ENCODE results near the gene STRADA.

STRADA gene

DNA sequence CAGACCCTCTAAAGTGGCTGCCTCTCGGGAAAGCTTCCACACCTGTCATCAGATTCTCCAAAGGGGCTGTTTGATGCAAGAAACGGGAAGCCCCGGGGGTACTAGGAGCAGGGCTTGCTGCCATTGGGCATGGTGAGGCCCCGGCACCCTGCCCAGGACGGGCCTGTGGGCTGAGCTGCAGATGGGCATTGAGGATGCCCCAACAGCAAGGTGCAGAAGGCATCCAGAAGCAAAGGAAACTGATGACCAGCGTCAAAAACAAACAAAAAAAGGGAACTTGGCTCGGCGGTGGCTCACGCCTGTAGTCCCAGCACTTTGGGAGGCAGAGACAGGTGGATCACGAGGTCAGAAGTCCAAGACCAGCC, 40.2 kb downstream of the STRADA start:
- no peak for DNase-seq (ENCODE audit: low spot score)

GRCh38 chr17:63700528-63701455, 40.8 kb downstream of the STRADA start:
- peak; percentile 69 for DNase-seq (ENCODE audit: low spot score)

GRCh38 chr17:63699638-63700527, 41.7 kb downstream of the STRADA start, which contains the start of gene LIMD2:
Gene LIMD2 (minus strand): TSS chr17:63700125. CDS start chr17:63699298, 827 bp downstream.
- peak; percentile 74 for DNase-seq (ENCODE audit: low spot score)

- DNase-seq (ENCODE audit: low spot score), result peak; percentile 42
These were observed 42.5 kb downstream of the STRADA start for GRCh38 chr17:63698886-63699637.

DNA sequence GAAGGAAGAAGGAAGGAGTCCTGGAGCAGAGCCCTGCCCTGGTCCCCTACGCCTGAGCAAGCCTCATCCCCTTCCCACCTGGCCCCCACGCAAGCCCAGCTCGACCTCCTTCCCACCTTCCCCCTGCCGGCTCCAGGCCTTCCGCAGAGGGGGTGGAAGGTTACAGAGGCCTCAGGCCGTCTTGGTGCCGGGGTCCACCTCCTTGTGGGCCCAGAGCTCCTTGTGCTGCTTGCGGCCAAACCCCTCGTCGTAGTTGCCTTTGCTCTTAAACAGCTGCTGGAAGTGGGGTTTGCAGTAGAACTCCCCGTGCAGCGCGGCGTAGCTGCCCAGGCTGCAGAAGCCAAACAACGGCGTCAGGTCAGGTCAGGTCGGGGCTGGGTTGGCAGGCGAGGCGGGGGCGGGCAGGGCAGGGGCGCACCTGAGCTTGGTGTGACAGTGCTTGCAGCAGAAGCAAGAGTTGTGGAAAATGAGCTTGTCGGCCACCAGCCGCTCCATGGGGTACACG, 43.2 kb downstream of the STRADA start:
- DNase-seq (ENCODE audit: low spot score), result no peak

- peak; percentile 56 for DNase-seq (ENCODE audit: low spot score)
These were observed 44.0 kb downstream of the STRADA start for GRCh38 chr17:63697341-63698286.

- DNase-seq (ENCODE audit: low spot score), result peak; percentile 56
These were observed 45.1 kb downstream of the STRADA start for GRCh38 chr17:63696381-63696961.

GRCh38 chr17:63695889-63696288, 45.7 kb downstream of the STRADA start:
- no peak for DNase-seq (ENCODE audit: low spot score)

DNA sequence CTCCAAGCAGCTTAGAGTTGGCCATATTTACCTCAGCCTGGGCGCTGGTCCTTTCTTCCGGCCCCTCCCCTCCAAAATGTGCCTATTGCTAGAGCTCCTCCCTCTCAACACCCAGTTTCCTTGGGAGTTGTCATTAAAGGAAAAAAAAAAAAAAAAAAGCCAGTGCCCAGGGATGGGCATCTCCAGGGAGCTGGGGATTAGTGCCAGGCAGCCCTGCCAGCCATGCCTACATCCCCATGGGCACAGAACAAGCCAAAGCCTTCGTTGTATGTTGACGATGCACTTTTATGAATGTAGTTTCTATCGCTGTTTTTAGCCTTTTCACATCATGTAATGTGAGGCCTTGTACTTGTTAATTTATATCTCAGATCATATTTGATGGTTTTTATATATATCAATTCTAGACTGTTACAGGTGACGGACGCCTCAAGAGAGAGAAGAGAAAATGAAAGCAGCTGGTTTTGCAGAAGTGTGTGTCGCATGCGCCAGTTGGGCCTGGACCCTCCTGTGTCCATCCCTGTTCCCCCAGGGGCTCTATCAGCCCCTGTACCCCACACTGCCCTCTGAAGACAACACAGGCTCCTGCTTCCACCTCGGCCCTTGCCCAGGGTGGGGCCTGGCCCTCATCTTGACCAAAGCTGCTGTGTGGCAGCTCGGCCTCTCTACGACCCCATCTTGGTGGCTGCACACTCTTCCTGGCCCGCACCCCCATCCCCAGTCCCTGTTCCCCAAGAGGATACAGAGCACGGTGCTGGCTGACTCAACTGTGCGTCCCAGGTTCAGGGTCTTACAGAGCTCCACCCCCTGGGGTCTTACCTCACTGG, 46.4 kb downstream of the STRADA start:
- no peak for DNase-seq (ENCODE audit: low spot score)

GRCh38 chr17:63694229-63694949, 47.2 kb downstream of the STRADA start:
- DNase-seq (ENCODE audit: low spot score), result no peak

DNA sequence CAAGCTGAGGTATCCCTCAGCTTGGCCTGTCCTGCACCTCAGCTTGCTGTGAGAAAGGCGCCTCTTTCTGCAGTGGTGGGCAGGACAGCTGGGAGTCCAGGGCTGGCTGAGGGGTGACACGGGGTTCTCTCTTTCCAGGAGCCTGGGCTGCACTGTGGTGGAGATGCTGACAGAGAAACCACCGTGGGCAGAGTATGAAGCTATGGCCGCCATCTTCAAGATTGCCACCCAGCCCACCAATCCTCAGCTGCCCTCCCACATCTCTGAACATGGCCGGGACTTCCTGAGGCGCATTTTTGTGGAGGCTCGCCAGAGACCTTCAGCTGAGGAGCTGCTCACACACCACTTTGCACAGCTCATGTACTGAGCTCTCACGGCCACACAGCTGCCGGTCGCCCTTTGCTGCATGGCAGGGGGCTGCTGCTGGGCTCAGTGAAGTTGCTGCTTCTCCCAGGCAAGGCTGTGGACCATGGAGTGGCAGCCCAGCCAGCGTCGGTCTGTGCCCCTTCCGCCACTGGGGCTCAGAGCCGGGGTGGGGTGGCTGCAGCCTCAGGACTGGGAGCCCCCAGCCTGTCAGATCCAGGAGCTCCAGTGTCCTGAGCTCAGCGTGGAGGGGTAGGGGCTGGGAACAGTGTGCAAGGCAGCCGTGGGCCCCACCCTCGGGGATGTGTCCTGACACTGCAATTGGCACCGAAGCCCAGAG, 48.0 kb downstream of the STRADA start:
- DNase-seq (ENCODE audit: low spot score), result no peak

- no peak for DNase-seq (ENCODE audit: low spot score)
These were observed 49.3 kb downstream of the STRADA start for GRCh38 chr17:63692195-63692816.

GRCh38 chr17:63689479-63689878, 52.1 kb downstream of the STRADA start:
- no peak for DNase-seq (ENCODE audit: low spot score)

DNA sequence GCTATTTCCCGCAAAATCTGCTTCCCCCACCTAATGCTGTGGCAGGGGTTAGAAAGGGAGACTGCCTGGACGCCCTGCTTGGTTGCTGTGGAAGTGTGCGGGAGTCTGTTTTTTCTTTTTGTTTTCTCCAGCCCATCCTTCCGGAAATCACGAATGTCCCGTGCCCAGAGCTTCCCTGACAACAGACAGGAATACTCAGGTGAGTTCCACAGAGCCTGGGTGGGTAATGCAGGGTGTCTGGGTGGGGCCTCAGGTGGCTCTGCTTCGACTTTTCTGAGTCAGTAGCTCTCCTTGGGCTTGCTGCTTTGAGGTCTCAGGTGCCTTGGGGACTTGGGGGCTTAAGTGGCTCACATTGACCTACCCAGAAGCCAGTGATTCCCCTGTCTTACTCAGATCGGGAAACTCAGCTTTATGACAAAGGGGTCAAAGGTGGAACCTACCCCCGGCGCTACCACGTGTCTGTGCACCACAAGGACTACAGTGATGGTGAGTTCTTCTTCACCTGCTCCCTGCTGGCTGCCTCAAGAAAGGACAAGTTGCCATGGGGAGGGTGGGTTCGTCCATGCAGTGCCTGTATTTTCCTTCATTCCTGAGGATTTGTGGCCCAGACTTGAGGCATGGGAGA, 53.1 kb downstream of the STRADA start:
- DNase-seq (ENCODE audit: low spot score), result no peak

DNA sequence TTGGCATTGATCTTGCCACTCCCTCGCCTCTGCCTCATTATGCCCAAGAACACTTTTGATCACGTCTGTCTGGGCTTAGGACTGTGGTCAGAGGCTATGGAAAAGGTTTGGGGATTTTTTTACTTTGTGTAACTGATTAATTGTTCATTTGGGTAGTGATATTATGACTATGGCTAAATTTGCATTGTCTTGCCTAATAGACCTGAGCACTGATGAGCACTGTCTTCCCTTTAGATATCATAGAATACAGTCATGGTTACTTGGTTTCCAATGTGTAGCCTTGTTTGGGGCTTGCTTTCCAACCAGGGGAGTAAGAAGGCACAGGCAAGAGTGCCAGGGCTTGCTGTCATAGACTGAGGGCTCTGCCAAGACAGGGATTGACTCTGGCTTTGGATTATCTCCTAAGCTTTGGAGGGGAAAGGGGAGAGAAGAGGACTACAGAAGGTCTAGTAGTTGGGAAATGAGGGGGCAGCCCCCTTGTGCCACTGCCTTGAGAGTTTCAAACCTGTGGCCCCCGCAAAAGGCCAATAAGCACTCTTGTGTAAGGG, 55.4 kb downstream of the STRADA start:
- DNase-seq (ENCODE audit: low spot score), result no peak

DNA sequence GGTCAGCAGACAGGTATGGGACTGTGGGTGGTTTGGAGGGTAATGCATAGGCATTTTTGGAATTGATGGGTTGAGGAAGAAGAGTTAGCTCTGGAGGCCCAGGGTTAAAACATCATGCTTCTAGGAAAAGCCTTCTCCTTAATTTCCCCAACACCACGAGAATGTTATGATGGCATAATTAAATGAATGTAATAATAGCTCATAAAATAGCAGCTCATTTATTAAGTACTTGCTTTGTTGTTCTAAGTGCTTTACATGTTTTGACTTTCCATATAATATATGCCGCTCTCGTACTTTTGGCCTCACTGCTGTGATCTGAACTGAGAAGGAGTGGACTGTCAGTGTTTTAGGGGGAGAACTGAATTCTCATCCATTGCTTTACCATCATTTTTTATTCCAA, 56.0 kb downstream of the STRADA start:
- no peak for DNase-seq (ENCODE audit: low spot score)

DNA sequence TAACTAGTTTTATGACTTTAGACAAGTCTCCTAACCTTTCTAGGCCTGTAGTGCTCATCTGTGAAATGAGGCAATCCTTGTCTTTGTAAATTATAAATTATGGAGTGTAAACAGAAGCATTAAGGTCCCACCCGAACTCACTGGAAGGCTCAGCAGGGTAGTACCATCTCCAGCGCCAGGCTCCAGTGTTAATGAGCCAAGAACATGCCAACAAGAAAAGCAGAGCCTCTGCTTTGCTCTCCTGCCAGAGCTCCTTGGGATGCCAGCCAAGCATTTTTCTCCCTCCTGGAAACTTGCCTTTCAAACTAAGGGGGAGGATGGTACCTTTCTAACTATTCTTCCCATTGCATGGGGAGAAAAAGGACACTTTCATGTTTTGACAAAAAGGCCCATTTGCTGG, 56.6 kb downstream of the STRADA start:
- no peak for DNase-seq (ENCODE audit: low spot score)

Data from AG20443 (cell line).